AG09319 (cell line): ENCODE results near the gene LURAP1L.

ENCODE experiments used
- DNase-seq: peaks from one replicate; pipeline ENCODE4 v3.0.0-alpha.2; 2010; ENCODE audit warnings: low read depth; ENCODE audit errors: extremely low read depth
- CTCF ChIP-seq: IDR thresholded peaks from 2 replicates; pipeline ENCODE4 v1.5.1; 2011; ENCODE audit warnings: low read depth, mild to moderate bottlenecking, inconsistent platforms, low read length, moderate library complexity

LURAP1L gene

GRCh38 chr9:12818431-12819000, 43.7 kb downstream of the LURAP1L start:
- DNase-seq, result no peak
- peak; percentile 34 for TF ChIP-seq CTCF

DNA sequence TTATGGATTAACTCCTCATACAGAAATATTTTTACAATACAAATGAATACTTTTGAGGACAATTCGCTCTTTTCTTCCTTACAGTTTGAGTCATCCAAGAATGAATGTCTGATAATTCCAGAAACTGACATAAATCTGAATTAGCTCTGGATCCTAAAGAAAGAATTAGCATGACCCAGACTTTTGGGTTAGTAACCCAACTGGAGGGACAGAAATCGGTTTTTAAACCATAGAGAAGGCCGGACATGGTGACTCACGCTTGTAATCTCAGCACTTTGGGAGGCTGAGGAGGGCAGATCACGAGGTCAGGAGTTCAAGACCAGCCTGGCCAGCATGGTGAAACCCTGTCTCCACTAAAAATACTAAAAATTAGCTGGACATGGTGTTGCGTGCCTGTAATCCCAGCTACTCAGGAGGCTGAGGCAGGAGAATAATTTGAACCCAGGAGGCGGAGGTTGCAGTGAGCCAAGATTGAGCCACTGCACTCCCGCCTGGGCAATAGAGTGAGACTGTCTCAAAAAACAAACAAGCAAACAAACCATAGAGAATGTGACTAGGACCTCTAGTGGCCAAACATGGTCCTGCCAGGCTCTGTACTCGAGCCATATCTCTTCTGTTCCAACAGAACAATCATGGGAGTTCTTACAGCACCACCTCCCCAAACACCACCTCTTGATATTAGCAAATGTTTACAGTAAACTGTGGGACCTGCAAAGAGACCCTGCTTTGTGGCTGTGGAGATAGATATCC, 44.8 kb downstream of the LURAP1L start:
- TF ChIP-seq CTCF, result peak; percentile 7
- no peak for DNase-seq

GRCh38 chr9:12822111-12822510, 47.3 kb downstream of the LURAP1L start:
- TF ChIP-seq CTCF, result no peak
- no peak for DNase-seq

DNA sequence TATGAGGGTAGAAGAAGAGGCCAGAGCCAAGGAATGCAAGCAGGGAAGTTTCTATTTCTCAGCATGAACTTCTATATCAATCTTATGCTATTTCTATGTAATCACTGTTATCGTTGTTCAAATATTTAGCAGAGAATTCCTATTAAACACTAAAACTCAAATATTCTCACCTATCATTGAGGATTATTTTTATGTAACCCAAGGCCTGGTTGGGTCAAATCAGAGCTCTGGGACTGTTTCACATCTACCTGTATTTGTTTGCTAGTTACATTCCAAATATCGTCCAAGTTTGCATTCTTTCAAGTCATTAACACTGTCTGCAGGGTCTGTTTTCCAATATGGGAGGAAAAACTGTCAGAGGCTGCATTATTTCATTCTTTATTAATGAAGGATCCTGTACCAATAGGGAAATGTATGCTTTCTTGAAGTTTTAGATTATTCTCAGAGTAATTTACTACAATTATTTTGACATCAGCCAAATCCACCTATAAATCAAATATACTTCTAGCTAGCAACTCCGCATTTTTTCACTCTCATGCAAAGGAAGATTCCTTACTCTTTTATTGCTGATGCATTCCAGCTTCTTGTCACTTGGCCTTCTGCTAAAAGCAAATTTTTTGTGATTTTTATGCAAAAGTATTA, 52.2 kb downstream of the LURAP1L start:
- no peak for DNase-seq
- TF ChIP-seq CTCF, result no peak

GRCh38 chr9:12833701-12834100, 58.9 kb downstream of the LURAP1L start:
- TF ChIP-seq CTCF, result no peak
- DNase-seq, result no peak

DNA sequence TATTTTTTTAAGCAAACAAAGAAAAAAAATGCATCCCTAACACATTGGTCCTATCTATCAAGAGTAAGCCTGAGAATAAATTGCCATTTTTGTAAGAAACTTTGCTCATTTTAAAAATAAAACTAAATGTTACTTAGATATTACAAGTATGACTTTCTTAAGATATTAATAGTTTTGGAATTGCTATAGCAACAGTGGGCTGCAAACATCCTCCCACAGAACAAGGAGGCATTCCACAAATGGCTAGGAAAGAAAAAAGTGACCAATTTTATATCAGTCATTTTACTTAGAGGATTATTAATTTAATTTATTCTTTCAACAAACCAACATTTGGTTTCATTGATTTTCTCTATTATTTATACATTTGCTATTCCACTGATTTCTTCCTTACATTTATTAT, 63.7 kb downstream of the LURAP1L start:
- DNase-seq, result no peak
- TF ChIP-seq CTCF, result no peak

DNA sequence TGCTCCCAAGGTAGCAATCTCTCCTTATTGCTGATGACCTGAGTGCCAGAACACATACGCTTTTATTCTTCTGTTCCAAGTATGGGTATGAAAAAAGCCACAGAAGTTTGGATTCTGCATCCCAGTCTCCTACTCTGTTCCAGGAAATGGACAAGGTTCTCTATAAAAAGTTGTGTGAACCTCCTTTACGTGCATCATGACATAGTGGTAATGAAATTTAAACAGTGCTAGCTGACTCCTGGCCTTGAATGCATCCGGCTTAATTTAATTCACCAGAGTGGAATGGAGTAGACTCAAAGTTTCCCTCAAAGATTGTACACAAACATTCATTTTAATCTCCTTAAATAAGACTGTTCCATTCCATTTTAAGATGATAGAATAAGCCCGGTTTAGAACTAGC, 68.9 kb downstream of the LURAP1L start:
- no peak for TF ChIP-seq CTCF
- no peak for DNase-seq
